Activated T-helper 2 cell treated with anti-CD3 and anti-CD28 coated beads, Interferon-gamma antibody, Interleukin-2, Interleukin-4, amounts not matched to agents 10 μg/mL and 5 μg/mL and 100 μg/mL, durations not matched to agents 14 hours and 24 hours and 36 hours (primary cell): ENCODE measurements around the gene OCIAD1. TPM values are rescaled to one million over a fixed set of nuclear protein-coding genes. Genes with fewer than 3 reads are reported as not detected.
A peak's percentile ranks its signal among the peaks of the same experiment; 100 is the strongest.
"Not testable (repeated sequence)": the region's sequence is repeated elsewhere in the genome, so short reads cannot be mapped to it uniquely, and the experiment has no call there.

Source experiments
- DNase-seq: peaks from one replicate; pipeline ENCODE4 v3.0.0; 2021; ENCODE audit warnings: low spot score
- H3K27ac Mint-ChIP-seq: one replicate; pipeline ENCODE4 v1.8.0; 2021; ENCODE audit warnings: mixed read lengths
- H3K27me3 Mint-ChIP-seq: one replicate; pipeline ENCODE4 v1.8.0; 2021; ENCODE audit warnings: low read depth, mixed read lengths
- H3K36me3 Mint-ChIP-seq: one replicate; pipeline ENCODE4 v1.8.0; 2021; ENCODE audit warnings: low read depth, mixed read lengths
- H3K4me1 Mint-ChIP-seq: one replicate; pipeline ENCODE4 v1.8.0; 2021; ENCODE audit warnings: low read depth, mixed read lengths
- H3K4me3 Mint-ChIP-seq: one replicate; pipeline ENCODE4 v1.8.0; 2021; ENCODE audit warnings: low read depth, mild to moderate bottlenecking, moderate library complexity, mixed read lengths
- H3K9me3 Mint-ChIP-seq: one replicate; pipeline ENCODE4 v1.8.0; 2021; ENCODE audit warnings: mixed read lengths
- intact Hi-C: fragments of 100-400 bp; cut with micrococcal nuclease; formaldehyde crosslinking; loops from one replicate; pipeline ENCODE4 v1.15.1; 2023
- total RNA-seq: library from RNA; stranded (reverse); gene quantifications from 2 replicates; pipeline ENCODE4 v1.2.3, GENCODE V29; 2022

Gene OCIAD1
- total RNA-seq, 1 donor from 2014 or later = 116 TPM

- intact Hi-C loops = no loop called here
- Mint-ChIP-seq H3K27me3 (peaks cover 19% of the 10 kb centered on the region), H3K4me3 (no peak overlapping the region), H3K36me3 (no peaks in the 10 kb centered on the region), H3K27ac (no peak overlapping the region), H3K4me1 (no peaks in the 10 kb centered on the region), H3K9me3 (no peaks in the 10 kb centered on the region)
- no peak for DNase-seq
Observed at GRCh38 chr4:48799157-48799556, 31.7 kb upstream of the OCIAD1 start.

DNA sequence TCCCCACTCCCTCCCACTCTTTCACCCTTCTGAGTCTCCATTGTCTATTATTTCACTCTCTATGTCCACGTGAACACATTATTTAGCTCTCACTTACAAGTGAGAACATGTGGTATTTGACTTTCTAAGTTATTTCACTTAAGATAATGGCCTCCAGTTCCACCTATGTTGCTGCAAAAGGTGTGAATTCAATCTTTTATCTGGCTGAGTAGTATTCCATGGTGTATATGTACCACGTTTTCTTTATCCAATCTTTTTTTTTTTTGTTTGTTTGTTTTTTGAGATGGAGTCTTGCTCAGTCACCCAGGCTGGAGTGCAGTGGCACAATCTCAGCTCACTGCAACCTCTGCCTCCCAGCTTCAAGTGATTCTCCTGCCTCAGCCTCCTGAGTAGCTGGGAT, 30.7 kb upstream of the OCIAD1 start:
- H3K27me3 Mint-ChIP-seq = peaks cover 19% of the 10 kb centered on the region
- H3K4me3 Mint-ChIP-seq, H3K27ac Mint-ChIP-seq, H3K36me3 Mint-ChIP-seq, H3K4me1 Mint-ChIP-seq, H3K9me3 Mint-ChIP-seq, intact Hi-C loops, DNase-seq: not testable (repeated sequence)

GRCh38 chr4:48801016-48801715, 29.7 kb upstream of the OCIAD1 start:
- Mint-ChIP-seq H3K36me3 (no peaks in the 10 kb centered on the region), H3K9me3 (no peaks in the 10 kb centered on the region), H3K27me3 (peaks cover 19% of the 10 kb centered on the region), H3K4me1 (no peaks in the 10 kb centered on the region), H3K27ac (no peak overlapping the region), H3K4me3 (no peak overlapping the region)
- no peak for DNase-seq
- intact Hi-C loops = no loop called here

DNA sequence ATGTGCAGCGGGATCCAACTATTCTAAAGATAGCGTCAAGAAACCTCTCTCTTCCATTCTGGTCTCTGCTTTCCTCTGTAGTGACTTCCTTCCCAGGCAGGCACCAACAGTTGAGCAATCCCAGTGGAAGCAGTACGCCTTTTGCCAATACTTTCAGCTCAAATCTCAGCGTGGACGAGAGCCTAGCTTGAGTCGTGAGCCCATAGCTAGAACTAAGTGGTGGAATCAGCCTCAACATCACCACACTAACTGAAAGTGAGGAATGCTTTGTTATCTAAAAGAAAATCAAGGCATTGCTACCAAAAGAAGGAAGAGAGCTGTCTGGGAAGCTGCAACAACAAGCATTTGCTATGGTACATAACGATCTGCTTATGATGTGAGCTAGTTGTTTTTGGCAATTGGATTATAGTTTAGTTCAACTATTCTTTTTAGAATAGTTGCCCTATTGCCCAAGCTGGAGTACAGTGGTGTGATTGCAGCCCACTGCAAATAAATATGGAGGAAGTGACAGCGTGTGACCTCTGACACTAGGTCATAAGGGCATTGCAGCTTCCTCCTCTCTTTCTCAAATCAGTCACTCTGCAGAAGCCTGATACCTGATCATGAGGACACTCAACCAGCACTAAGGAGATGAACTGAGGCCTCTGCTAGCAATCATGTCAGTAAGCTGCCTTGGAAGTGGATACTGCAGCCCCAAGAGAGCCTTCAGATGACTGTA, 26.1 kb upstream of the OCIAD1 start:
- Mint-ChIP-seq H3K36me3 (no peaks in the 10 kb centered on the region), H3K4me3 (no peak overlapping the region), H3K27ac (no peak overlapping the region), H3K4me1 (no peaks in the 10 kb centered on the region), H3K9me3 (no peaks in the 10 kb centered on the region), H3K27me3 (peaks cover 6% of the 10 kb centered on the region)
- no peak for DNase-seq
- intact Hi-C loops = no loop called here

- Mint-ChIP-seq H3K4me1 (peaks cover 5% of the 10 kb centered on the region), H3K9me3 (no peaks in the 10 kb centered on the region), H3K27me3 (peaks cover 1% of the 10 kb centered on the region), H3K27ac (no peak overlapping the region), H3K4me3 (no peak overlapping the region), H3K36me3 (no peaks in the 10 kb centered on the region)
- intact Hi-C loops = no loop called here
- DNase-seq = no peak
Observed at GRCh38 chr4:48812866-48813265, 18.0 kb upstream of the OCIAD1 start.

- DNase-seq = no peak
- Mint-ChIP-seq H3K4me1 (peaks cover 5% of the 10 kb centered on the region), H3K4me3 (no peak overlapping the region), H3K27me3 (peaks cover 10% of the 10 kb centered on the region), H3K9me3 (no peaks in the 10 kb centered on the region), H3K36me3 (no peaks in the 10 kb centered on the region), H3K27ac (no peak overlapping the region)
- intact Hi-C loops = no loop called here
Observed at GRCh38 chr4:48813964-48814363, 16.9 kb upstream of the OCIAD1 start.

GRCh38 chr4:48815483-48815882, 15.4 kb upstream of the OCIAD1 start:
- H3K27ac Mint-ChIP-seq = no peak overlapping the region
- DNase-seq = no peak

GRCh38 chr4:48816297-48816696, 14.6 kb upstream of the OCIAD1 start:
- H3K4me3 Mint-ChIP-seq, H3K36me3 Mint-ChIP-seq, H3K9me3 Mint-ChIP-seq, H3K27ac Mint-ChIP-seq, H3K4me1 Mint-ChIP-seq, intact Hi-C loops, DNase-seq: not testable (repeated sequence)
- peaks cover 29% of the 10 kb centered on the region for H3K27me3 Mint-ChIP-seq

More at GRCh38 chr4:48815483-48815882, 15.4 kb upstream of the OCIAD1 start:
- Mint-ChIP-seq H3K9me3 (no peaks in the 10 kb centered on the region), H3K4me3 (no peak overlapping the region), H3K36me3 (no peaks in the 10 kb centered on the region), H3K27me3 (peaks cover 21% of the 10 kb centered on the region), H3K4me1 (peaks cover 5% of the 10 kb centered on the region)
- intact Hi-C loops = no loop called here

DNA sequence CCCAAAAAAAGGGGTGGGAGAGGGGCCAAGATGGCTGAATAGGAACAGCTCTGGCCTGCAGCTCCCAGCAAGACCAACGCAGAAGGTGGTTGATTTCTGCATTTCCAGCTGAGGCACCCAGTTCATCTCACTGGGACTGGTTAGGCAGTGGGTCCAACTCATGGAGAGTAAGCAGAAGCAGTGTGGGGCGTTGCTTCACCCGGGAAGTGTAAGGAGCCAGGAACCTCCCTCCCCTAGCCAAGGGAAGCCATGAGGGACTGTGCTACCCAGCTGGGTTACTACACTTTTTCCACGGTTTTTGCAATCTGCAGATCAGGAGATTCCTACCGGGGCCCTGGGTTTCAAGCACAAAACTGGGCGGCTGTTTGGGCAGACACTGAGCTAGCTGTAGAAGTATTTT, 13.9 kb upstream of the OCIAD1 start:
- Mint-ChIP-seq H3K4me3 (no peak overlapping the region), H3K27ac (no peak overlapping the region), H3K4me1 (peaks cover 5% of the 10 kb centered on the region), H3K9me3 (no peaks in the 10 kb centered on the region), H3K36me3 (no peaks in the 10 kb centered on the region), H3K27me3 (peaks cover 33% of the 10 kb centered on the region)
- DNase-seq = no peak
- intact Hi-C loops = no loop called here

GRCh38 chr4:48821431-48821830, 9.5 kb upstream of the OCIAD1 start:
- H3K9me3 Mint-ChIP-seq, intact Hi-C loops, H3K4me1 Mint-ChIP-seq, DNase-seq, H3K27ac Mint-ChIP-seq, H3K36me3 Mint-ChIP-seq, H3K4me3 Mint-ChIP-seq: not testable (repeated sequence)
- H3K27me3 Mint-ChIP-seq = peaks cover 47% of the 10 kb centered on the region

GRCh38 chr4:48827622-48828021, 3.3 kb upstream of the OCIAD1 start:
- Mint-ChIP-seq H3K27ac (no peak overlapping the region), H3K9me3 (no peaks in the 10 kb centered on the region), H3K4me3 (no peak overlapping the region), H3K4me1 (peaks cover 15% of the 10 kb centered on the region), H3K27me3 (peaks cover 13% of the 10 kb centered on the region), H3K36me3 (peaks cover 15% of the 10 kb centered on the region)
- no peak for DNase-seq
- intact Hi-C loops = no loop called here

- intact Hi-C loops = loop anchor here (1.0 to 5.0 kb wide), 3 partner anchors 51 to 491 kb away; partner anchors contain the start of genes FRYL and SLAIN2
- Mint-ChIP-seq H3K4me1 (peaks cover 24% of the 10 kb centered on the region), H3K4me3 (peak overlapping the region; percentile 100), H3K9me3 (no peaks in the 10 kb centered on the region), H3K27ac (peak overlapping the region; percentile 100), H3K36me3 (peaks cover 41% of the 10 kb centered on the region), H3K27me3 (peaks cover 2% of the 10 kb centered on the region)
- no peak for DNase-seq
Observed at GRCh38 chr4:48831532-48832030, 693 bp downstream of the OCIAD1 start.

GRCh38 chr4:48832571-48832970, 1.7 kb downstream of the OCIAD1 start:
- DNase-seq = no peak
- H3K4me1 Mint-ChIP-seq = peaks cover 24% of the 10 kb centered on the region
- no peaks in the 10 kb centered on the region for H3K27me3 Mint-ChIP-seq
- intact Hi-C loops = loop anchor here (5.0 kb wide), 1 partner anchor 130 kb away; no protein-coding TSS in a partner anchor
- H3K36me3 Mint-ChIP-seq = peaks cover 46% of the 10 kb centered on the region
- H3K9me3 Mint-ChIP-seq = no peaks in the 10 kb centered on the region
- H3K27ac Mint-ChIP-seq = peak overlapping the region; percentile 46
- H3K4me3 Mint-ChIP-seq = peak overlapping the region; percentile 100
